HepG2 (cell line): ENCODE measurements around the gene GAS2L2. TPM values are rescaled to one million over a fixed set of nuclear protein-coding genes. Genes with fewer than 3 reads are reported as not detected.

ENCODE experiments used
- ATM ChIP-seq: fragments of 450-650 bp; IDR thresholded peaks from 2 replicates; pipeline ENCODE4 v1.7.1; 2017; ENCODE audit warnings: mild to moderate bottlenecking, borderline replicate concordance
- CBX1 ChIP-seq: IDR thresholded peaks from one replicate; pipeline ENCODE4 v1.6.1; 2016; ENCODE audit warnings: antibody characterized with exemption, low read depth
- ETV6 ChIP-seq: sonication (generic); formaldehyde crosslinking; conservative IDR thresholded peaks from 2 replicates; pipeline ENCODE4 v1.4.0; 2020; ENCODE audit warnings: missing genetic modification reagents
- MYNN ChIP-seq: sonication (generic); formaldehyde crosslinking; IDR thresholded peaks from 2 replicates; pipeline ENCODE4 v1.4.0; 2020; ENCODE audit warnings: mild to moderate bottlenecking, low read depth, missing genetic modification reagents
- MZF1 ChIP-seq: sonication (generic); formaldehyde crosslinking; IDR thresholded peaks from 2 replicates; pipeline ENCODE4 v1.8.1; 2023; ENCODE audit warnings: mild to moderate bottlenecking, missing genetic modification reagents, borderline replicate concordance
- SUZ12 ChIP-seq: fragments of 150-350 bp; IDR thresholded peaks from 2 replicates; pipeline ENCODE4 v1.6.1; 2014; ENCODE audit warnings: low read depth, low read length
- TARDBP ChIP-seq: sonication (generic); formaldehyde crosslinking; IDR thresholded peaks from 2 replicates; pipeline ENCODE4 v1.8.0; 2022; ENCODE audit warnings: mild to moderate bottlenecking, missing genetic modification reagents
- ZNF205 ChIP-seq: IDR thresholded peaks from 2 replicates; pipeline ENCODE4 v1.6.1; 2018; ENCODE audit warnings: missing biosample characterization, missing genetic modification reagents
- ZNF251 ChIP-seq: sonication (generic); formaldehyde crosslinking; IDR thresholded peaks from 2 replicates; pipeline ENCODE4 v1.9.0; 2021; ENCODE audit warnings: mild to moderate bottlenecking, missing genetic modification reagents
- ZNF547 ChIP-seq: sonication (generic); formaldehyde crosslinking; IDR thresholded peaks from 2 replicates; pipeline ENCODE4 v1.5.1; 2020; ENCODE audit warnings: mild to moderate bottlenecking, missing genetic modification reagents
- polyA plus RNA-seq, 8 experiments: library from polyadenylated mRNA; depleted of rRNA in 3 of 8; stranded (reverse) in 7 of 8; unstranded in 1 of 8; fragments of >200 nt; fragmentation: Illumina TruSeq in 4 of 8; extraction: Trizol in 4 of 8; gene quantifications; 2 replicates each; pipeline versions ENCODE4 v1.2.1 to v1.2.3, GENCODE V29; 2011 to 2016; ENCODE audit warnings: low read depth in 4 of 8, missing spikeins in 1 of 8, mixed read lengths in 1 of 8; ENCODE audit not compliant: insufficient read depth in 1 of 8
- total RNA-seq, 5 experiments: library from RNA; depleted of rRNA; stranded (reverse); fragments of >200 nt; fragmentation: Illumina TruSeq; extraction: Trizol; gene quantifications; 2 replicates each; pipeline ENCODE4 v1.2.3, GENCODE V29; 2016; ENCODE audit warnings: low read depth in 1 of 5
- TF ChIP-seq, protein P1 (sequence below): sonication (generic); formaldehyde crosslinking; conservative IDR thresholded peaks from 2 replicates; pipeline ENCODE4 v1.8.0; 2022; ENCODE audit warnings: missing genetic modification reagents
- TF ChIP-seq, protein P2 (sequence below), 2 experiments: sonication (generic) in 1 of 2; formaldehyde crosslinking in 1 of 2; IDR thresholded peaks; 2 replicates each; pipeline versions ENCODE4 v1.4.0 to v1.6.1; 2018 to 2020; ENCODE audit warnings: missing genetic modification reagents in 2 of 2, borderline replicate concordance in 1 of 2, low read depth in 1 of 2, mild to moderate bottlenecking in 1 of 2, missing biosample characterization in 1 of 2
- TF ChIP-seq, protein P3 (sequence below): sonication (generic); formaldehyde crosslinking; IDR thresholded peaks from 2 replicates; pipeline ENCODE4 v1.4.0; 2020; ENCODE audit warnings: missing genetic modification reagents
- TF ChIP-seq, protein P4 (sequence below): sonication (generic); formaldehyde crosslinking; IDR thresholded peaks from 2 replicates; pipeline ENCODE4 v1.9.0; 2022; ENCODE audit warnings: low read depth, missing genetic modification reagents
- TF ChIP-seq, protein P5 (sequence below): sonication (generic); formaldehyde crosslinking; IDR thresholded peaks from 2 replicates; pipeline ENCODE4 v1.4.0; 2020; ENCODE audit warnings: low read depth, mild to moderate bottlenecking, missing genetic modification reagents
- TF ChIP-seq, protein P6 (sequence below): IDR thresholded peaks from 2 replicates; pipeline ENCODE4 v1.6.1; 2018; ENCODE audit warnings: missing genetic modification reagents

The GAS2L2 gene
- total and polyA plus RNA-seq, 2 of the 13 experiments (the other 11 are each of a cell fraction or from before 2014, with no cell fraction given): not detected

DNA sequence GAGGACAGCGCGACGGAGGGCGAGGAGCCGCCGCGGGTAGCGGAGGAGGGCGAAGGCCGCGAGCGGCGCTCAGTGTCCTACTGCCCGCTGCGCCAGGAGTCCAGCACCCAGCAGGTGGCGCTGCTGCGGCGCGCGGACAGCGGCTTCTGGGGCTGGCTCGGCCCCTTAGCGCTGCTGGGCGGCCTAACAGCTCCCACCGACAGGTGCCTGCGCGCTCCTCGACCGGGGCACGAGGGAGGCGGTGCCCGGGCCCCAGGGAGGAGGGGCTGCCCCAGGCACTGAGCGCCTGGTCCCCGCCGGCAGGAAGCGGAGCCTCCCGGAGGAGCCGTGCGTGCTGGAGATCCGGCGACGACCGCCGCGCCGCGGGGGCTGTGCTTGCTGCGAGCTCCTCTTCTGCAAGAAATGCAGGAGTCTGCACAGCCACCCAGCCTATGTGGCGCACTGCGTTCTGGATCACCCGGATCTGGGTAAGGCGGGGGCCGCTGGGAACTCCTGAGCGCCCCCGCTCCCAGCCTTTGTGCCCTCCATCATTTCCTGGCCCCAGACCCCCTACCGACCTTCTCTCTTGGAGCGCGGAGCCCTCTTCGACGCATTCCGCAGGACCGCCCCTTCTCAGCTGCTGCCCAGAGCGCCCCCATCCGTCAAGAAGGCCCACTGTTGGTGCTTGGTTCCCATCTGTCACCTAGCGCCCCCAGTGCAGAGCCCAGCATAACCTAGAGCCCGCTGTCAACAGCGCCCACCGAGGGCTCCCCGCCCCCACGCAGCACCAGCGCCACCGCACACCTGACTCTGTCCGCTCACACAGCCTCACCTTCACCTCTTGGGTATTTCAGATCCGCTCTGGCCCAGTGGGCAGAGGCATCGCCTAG is 11.3 kb upstream of the GAS2L2 start (continued):
- TF ChIP-seq, protein P1, sequence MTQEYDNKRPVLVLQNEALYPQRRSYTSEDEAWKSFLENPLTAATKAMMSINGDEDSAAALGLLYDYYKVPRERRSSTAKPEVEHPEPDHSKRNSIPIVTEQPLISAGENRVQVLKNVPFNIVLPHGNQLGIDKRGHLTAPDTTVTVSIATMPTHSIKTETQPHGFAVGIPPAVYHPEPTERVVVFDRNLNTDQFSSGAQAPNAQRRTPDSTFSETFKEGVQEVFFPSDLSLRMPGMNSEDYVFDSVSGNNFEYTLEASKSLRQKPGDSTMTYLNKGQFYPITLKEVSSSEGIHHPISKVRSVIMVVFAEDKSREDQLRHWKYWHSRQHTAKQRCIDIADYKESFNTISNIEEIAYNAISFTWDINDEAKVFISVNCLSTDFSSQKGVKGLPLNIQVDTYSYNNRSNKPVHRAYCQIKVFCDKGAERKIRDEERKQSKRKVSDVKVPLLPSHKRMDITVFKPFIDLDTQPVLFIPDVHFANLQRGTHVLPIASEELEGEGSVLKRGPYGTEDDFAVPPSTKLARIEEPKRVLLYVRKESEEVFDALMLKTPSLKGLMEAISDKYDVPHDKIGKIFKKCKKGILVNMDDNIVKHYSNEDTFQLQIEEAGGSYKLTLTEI (CRISPR knock-in tag): no peak
- TF ChIP-seq, protein P2, sequence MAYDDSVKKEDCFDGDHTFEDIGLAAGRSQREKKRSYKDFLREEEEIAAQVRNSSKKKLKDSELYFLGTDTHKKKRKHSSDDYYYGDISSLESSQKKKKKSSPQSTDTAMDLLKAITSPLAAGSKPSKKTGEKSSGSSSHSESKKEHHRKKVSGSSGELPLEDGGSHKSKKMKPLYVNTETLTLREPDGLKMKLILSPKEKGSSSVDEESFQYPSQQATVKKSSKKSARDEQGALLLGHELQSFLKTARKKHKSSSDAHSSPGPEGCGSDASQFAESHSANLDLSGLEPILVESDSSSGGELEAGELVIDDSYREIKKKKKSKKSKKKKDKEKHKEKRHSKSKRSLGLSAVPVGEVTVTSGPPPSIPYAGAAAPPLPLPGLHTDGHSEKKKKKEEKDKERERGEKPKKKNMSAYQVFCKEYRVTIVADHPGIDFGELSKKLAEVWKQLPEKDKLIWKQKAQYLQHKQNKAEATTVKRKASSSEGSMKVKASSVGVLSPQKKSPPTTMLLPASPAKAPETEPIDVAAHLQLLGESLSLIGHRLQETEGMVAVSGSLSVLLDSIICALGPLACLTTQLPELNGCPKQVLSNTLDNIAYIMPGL (CRISPR knock-in tag; IDR thresholded peaks at IDR 0.05; ENCODE audit: borderline replicate concordance in 1 of 2, low read depth in 1 of 2): peak; percentile 88 to 98; a peak in 3 of 4 replicates
- TF ChIP-seq TARDBP: no peak
- TF ChIP-seq, protein P3, sequence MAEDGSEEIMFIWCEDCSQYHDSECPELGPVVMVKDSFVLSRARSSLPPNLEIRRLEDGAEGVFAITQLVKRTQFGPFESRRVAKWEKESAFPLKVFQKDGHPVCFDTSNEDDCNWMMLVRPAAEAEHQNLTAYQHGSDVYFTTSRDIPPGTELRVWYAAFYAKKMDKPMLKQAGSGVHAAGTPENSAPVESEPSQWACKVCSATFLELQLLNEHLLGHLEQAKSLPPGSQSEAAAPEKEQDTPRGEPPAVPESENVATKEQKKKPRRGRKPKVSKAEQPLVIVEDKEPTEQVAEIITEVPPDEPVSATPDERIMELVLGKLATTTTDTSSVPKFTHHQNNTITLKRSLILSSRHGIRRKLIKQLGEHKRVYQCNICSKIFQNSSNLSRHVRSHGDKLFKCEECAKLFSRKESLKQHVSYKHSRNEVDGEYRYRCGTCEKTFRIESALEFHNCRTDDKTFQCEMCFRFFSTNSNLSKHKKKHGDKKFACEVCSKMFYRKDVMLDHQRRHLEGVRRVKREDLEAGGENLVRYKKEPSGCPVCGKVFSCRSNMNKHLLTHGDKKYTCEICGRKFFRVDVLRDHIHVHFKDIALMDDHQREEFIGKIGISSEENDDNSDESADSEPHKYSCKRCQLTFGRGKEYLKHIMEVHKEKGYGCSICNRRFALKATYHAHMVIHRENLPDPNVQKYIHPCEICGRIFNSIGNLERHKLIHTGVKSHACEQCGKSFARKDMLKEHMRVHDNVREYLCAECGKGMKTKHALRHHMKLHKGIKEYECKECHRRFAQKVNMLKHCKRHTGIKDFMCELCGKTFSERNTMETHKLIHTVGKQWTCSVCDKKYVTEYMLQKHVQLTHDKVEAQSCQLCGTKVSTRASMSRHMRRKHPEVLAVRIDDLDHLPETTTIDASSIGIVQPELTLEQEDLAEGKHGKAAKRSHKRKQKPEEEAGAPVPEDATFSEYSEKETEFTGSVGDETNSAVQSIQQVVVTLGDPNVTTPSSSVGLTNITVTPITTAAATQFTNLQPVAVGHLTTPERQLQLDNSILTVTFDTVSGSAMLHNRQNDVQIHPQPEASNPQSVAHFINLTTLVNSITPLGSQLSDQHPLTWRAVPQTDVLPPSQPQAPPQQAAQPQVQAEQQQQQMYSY: peak; percentile 67; the same call in 1 of the 2 replicates
- no peak for TF ChIP-seq ZNF251 (CRISPR knock-in tag)
- TF ChIP-seq, protein P4, sequence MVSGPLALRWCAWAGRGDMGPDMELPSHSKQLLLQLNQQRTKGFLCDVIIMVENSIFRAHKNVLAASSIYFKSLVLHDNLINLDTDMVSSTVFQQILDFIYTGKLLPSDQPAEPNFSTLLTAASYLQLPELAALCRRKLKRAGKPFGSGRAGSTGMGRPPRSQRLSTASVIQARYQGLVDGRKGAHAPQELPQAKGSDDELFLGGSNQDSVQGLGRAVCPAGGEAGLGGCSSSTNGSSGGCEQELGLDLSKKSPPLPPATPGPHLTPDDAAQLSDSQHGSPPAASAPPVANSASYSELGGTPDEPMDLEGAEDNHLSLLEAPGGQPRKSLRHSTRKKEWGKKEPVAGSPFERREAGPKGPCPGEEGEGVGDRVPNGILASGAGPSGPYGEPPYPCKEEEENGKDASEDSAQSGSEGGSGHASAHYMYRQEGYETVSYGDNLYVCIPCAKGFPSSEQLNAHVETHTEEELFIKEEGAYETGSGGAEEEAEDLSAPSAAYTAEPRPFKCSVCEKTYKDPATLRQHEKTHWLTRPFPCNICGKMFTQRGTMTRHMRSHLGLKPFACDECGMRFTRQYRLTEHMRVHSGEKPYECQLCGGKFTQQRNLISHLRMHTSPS (CRISPR knock-in tag): peak; percentile 84
- TF ChIP-seq MZF1 (CRISPR knock-in tag): no peak
- peak; percentile 46; the same call in 1 of the 2 replicates for TF ChIP-seq ETV6 (CRISPR knock-in tag)
- TF ChIP-seq, protein P5, sequence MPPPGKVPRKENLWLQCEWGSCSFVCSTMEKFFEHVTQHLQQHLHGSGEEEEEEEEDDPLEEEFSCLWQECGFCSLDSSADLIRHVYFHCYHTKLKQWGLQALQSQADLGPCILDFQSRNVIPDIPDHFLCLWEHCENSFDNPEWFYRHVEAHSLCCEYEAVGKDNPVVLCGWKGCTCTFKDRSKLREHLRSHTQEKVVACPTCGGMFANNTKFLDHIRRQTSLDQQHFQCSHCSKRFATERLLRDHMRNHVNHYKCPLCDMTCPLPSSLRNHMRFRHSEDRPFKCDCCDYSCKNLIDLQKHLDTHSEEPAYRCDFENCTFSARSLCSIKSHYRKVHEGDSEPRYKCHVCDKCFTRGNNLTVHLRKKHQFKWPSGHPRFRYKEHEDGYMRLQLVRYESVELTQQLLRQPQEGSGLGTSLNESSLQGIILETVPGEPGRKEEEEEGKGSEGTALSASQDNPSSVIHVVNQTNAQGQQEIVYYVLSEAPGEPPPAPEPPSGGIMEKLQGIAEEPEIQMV: peak; percentile 43; the same call in 1 of the 2 replicates
- TF ChIP-seq, protein P6, sequence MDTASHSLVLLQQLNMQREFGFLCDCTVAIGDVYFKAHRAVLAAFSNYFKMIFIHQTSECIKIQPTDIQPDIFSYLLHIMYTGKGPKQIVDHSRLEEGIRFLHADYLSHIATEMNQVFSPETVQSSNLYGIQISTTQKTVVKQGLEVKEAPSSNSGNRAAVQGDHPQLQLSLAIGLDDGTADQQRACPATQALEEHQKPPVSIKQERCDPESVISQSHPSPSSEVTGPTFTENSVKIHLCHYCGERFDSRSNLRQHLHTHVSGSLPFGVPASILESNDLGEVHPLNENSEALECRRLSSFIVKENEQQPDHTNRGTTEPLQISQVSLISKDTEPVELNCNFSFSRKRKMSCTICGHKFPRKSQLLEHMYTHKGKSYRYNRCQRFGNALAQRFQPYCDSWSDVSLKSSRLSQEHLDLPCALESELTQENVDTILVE (CRISPR knock-in tag): no peak
- TF ChIP-seq MYNN (CRISPR knock-in tag): no peak
- TF ChIP-seq ZNF547 (CRISPR knock-in tag): peak; percentile 32; the same call in 1 of the 2 replicates
- TF ChIP-seq ATM: no peak
- TF ChIP-seq SUZ12: no peak
- TF ChIP-seq ZNF205 (CRISPR knock-in tag): no peak
- no peak for TF ChIP-seq CBX1
